ENCODE results near the gene KRT76.

Gene KRT76

GRCh38 chr12:52759218-52759617 is 17.9 kb downstream of the KRT76 start:
- no peaks in the 10 kb centered on the region for H3K36me3 Mint-ChIP-seq (ENCODE audit: low read depth)
- no peak for DNase-seq
- H3K4me1 Mint-ChIP-seq = no peaks in the 10 kb centered on the region
- no peak for TF ChIP-seq CTCF (IDR thresholded peaks at IDR 0.05)
- no peak overlapping the region for H3K27ac Mint-ChIP-seq
- H3K4me3 Mint-ChIP-seq = no peak overlapping the region
- H3K27me3 Mint-ChIP-seq (ENCODE audit: low read depth, poor library complexity) = peaks cover 22% of the 10 kb centered on the region
- H3K9me3 Mint-ChIP-seq = peaks cover 39% of the 10 kb centered on the region

- no peak for TF ChIP-seq CTCF (IDR thresholded peaks at IDR 0.05)
- H3K4me1 Mint-ChIP-seq = no peaks in the 10 kb centered on the region
- peaks cover 31% of the 10 kb centered on the region for H3K9me3 Mint-ChIP-seq
- H3K27ac Mint-ChIP-seq = no peak overlapping the region
- peaks cover 32% of the 10 kb centered on the region for H3K27me3 Mint-ChIP-seq (ENCODE audit: low read depth, poor library complexity)
- no peak for DNase-seq
- no peaks in the 10 kb centered on the region for H3K36me3 Mint-ChIP-seq (ENCODE audit: low read depth)
- no peak overlapping the region for H3K4me3 Mint-ChIP-seq
Measured at GRCh38 chr12:52757449-52758176, 19.5 kb downstream of the KRT76 start.

GRCh38 chr12:52756281-52756960 is 20.7 kb downstream of the KRT76 start:
- TF ChIP-seq CTCF (IDR thresholded peaks at IDR 0.05) = no peak

GRCh38 chr12:52755533-52755932 is 21.6 kb downstream of the KRT76 start:
- no peaks in the 10 kb centered on the region for H3K4me1 Mint-ChIP-seq
- peaks cover 11% of the 10 kb centered on the region for H3K9me3 Mint-ChIP-seq
- H3K27ac Mint-ChIP-seq = no peak overlapping the region
- peaks cover 43% of the 10 kb centered on the region for H3K27me3 Mint-ChIP-seq (ENCODE audit: low read depth, poor library complexity)
- TF ChIP-seq CTCF (IDR thresholded peaks at IDR 0.05) = no peak
- no peaks in the 10 kb centered on the region for H3K36me3 Mint-ChIP-seq (ENCODE audit: low read depth)
- no peak overlapping the region for H3K4me3 Mint-ChIP-seq
- DNase-seq = no peak

More at GRCh38 chr12:52756281-52756960, 20.7 kb downstream of the KRT76 start:
- no peak overlapping the region for H3K4me3 Mint-ChIP-seq
- peaks cover 20% of the 10 kb centered on the region for H3K9me3 Mint-ChIP-seq
- no peak for DNase-seq
- H3K4me1 Mint-ChIP-seq = no peaks in the 10 kb centered on the region
- no peak overlapping the region for H3K27ac Mint-ChIP-seq
- peaks cover 39% of the 10 kb centered on the region for H3K27me3 Mint-ChIP-seq (ENCODE audit: low read depth, poor library complexity)
- H3K36me3 Mint-ChIP-seq (ENCODE audit: low read depth) = no peaks in the 10 kb centered on the region

GRCh38 chr12:52754135-52754534 is 23.0 kb downstream of the KRT76 start:
- no peak for DNase-seq
- no peak for TF ChIP-seq CTCF (IDR thresholded peaks at IDR 0.05)
- Mint-ChIP-seq H3K36me3 (ENCODE audit: low read depth) (no peaks in the 10 kb centered on the region), H3K4me3 (no peak overlapping the region), H3K27me3 (ENCODE audit: low read depth, poor library complexity) (peaks cover 44% of the 10 kb centered on the region), H3K9me3 (no peaks in the 10 kb centered on the region), H3K27ac (no peak overlapping the region), H3K4me1 (no peaks in the 10 kb centered on the region)
